Hepatocyte (in vitro differentiated cells): Measurements from ENCODE around the gene MYL7. TPM values are rescaled to one million over a fixed set of nuclear protein-coding genes. Genes with fewer than 3 reads are reported as not detected.

ENCODE experiments used
- DNase-seq: peaks from one replicate; pipeline ENCODE4 v3.0.0-alpha.2; 2016; ENCODE audit warnings: low spot score
- H2AFZ ChIP-seq: fragments of 200-600 bp; sonication (generic); 2 replicates; pipeline ENCODE4 v1.6.0; 2016; ENCODE audit warnings: antibody characterized with exemption, mild to moderate bottlenecking
- H3K27ac ChIP-seq: fragments of 200-600 bp; sonication (generic); 2 replicates; pipeline ENCODE4 v1.5.1; 2016; ENCODE audit warnings: mild to moderate bottlenecking
- H3K27me3 ChIP-seq: fragments of 200-600 bp; sonication (generic); 2 replicates; pipeline ENCODE4 v1.6.1; 2016
- H3K36me3 ChIP-seq: fragments of 200-600 bp; sonication (generic); replicated peaks from 2 replicates; pipeline ENCODE4 v1.5.1; 2016; ENCODE audit warnings: low read depth; ENCODE audit not compliant: insufficient read depth
- H3K4me1 ChIP-seq: fragments of 200-600 bp; sonication (generic); 2 replicates; pipeline ENCODE4 v1.5.1; 2016; ENCODE audit warnings: mild to moderate bottlenecking, moderate library complexity; ENCODE audit not compliant: insufficient read depth
- H3K4me2 ChIP-seq: fragments of 200-600 bp; sonication (generic); 2 replicates; pipeline ENCODE4 v1.6.0; 2016
- H3K4me3 ChIP-seq: fragments of 200-600 bp; sonication (generic); 2 replicates; pipeline ENCODE4 v1.5.1; 2016; ENCODE audit warnings: mild to moderate bottlenecking
- H3K79me2 ChIP-seq: fragments of 200-600 bp; sonication (generic); 2 replicates; pipeline ENCODE4 v1.6.0; 2017; ENCODE audit warnings: mild to moderate bottlenecking
- H3K9me2 ChIP-seq: fragments of 200-600 bp; sonication (generic); replicated peaks from 2 replicates; pipeline ENCODE4 v1.6.0; 2017; ENCODE audit warnings: mild to moderate bottlenecking; ENCODE audit not compliant: insufficient read depth
- H3K9me3 ChIP-seq: fragments of 200-600 bp; sonication (generic); 2 replicates; pipeline ENCODE4 v1.5.1; 2016; ENCODE audit warnings: low read depth, mild to moderate bottlenecking
- H4K20me1 ChIP-seq: fragments of 200-600 bp; sonication (generic); 2 replicates; pipeline ENCODE4 v1.6.0; 2016; ENCODE audit warnings: mild to moderate bottlenecking; ENCODE audit not compliant: insufficient read depth, poor library complexity, severe bottlenecking
- EZH2 ChIP-seq: fragments of 200-600 bp; sonication (generic); IDR thresholded peaks from 2 replicates; pipeline ENCODE4 v1.6.1; 2016; ENCODE audit warnings: antibody characterized with exemption, mild to moderate bottlenecking, borderline replicate concordance
- EZH2phosphoT487 ChIP-seq: fragments of 200-600 bp; sonication (generic); IDR thresholded peaks from one replicate; pipeline ENCODE4 v1.6.1; 2018; ENCODE audit warnings: antibody characterized with exemption, mild to moderate bottlenecking, low read depth, moderate library complexity; ENCODE audit not compliant: unreplicated experiment, severe bottlenecking
- WGBS: methylation state at CpG from one replicate; pipeline ENCODE4 v1.1.6; 2016; ENCODE audit warnings: low lambda C conversion rate; ENCODE audit errors: missing lambda C conversion rate; 5-methylcytosine and 5-hydroxymethylcytosine counted together
- polyA plus RNA-seq: library from polyadenylated mRNA; unstranded; fragments of >200 nt; fragmentation: Nextera tagmentation; extraction: Ambion mirVana; gene quantifications from 2 replicates; pipeline ENCODE4 v1.2.1, GENCODE V29; 2016
- total RNA-seq: library from RNA; depleted of rRNA; stranded (reverse); fragments of >200 nt; gene quantifications from 2 replicates; pipeline ENCODE4 v1.2.3, GENCODE V29; 2014
- TF ChIP-seq, protein P1 (sequence below): fragments of 200-600 bp; sonication (generic); IDR thresholded peaks from 2 replicates; pipeline ENCODE4 v1.5.1; 2016; ENCODE audit warnings: antibody characterized with exemption, mild to moderate bottlenecking; ENCODE audit not compliant: poor library complexity

Gene MYL7
- total and polyA plus RNA-seq, 2 experiments from 2014 or later, result 5.2 to 8.9 TPM

DNA sequence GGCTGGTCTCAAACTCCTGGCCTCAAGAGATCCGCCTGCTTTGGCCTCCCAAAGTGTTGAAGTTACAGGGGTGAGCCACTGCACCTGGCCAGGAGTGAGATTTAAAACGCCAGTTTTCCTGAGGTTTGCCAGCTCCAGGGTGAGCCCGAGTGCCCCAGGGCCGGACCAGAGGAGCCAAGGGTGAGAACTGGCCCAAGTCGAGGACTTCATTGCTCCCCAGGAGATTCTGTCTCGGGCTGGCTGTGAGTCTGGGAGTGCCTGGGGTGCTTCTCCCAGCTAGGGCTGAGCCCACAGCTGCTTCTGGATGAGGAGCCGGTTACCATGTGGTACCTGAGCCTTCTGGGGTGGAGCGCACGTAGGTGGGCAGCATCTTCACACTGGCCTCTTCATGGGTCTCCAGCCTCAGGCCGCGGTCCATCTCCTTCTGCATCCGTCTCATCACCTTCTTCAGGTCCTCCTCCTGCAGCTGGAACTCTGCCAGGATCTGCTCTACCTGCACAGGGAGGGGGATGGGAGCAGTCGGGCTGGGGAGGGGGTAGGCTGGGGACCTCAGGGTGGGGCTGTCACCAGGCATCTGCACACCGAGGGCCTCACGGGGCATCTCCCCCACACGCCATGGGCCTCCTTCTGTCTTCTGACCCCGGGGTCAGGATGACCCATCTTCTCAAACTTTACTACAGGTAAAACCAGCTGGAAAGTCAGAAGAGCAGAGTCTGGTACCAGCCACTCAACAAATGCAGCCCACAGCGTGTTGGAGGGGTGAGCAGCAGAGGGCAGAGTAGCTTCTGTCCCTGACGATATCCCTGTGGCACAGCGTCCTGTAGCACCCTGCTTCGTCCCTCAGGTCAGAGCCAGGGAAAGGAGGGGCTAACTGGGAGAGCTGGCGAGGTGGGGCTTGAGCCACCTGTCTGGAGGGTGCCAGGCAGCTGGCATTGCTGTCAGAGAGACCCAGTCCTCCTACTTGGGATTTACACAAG, 12.1 kb upstream of the MYL7 start:
- 82% methylated on average over 20 of the region's 22 CpGs for WGBS
- no peaks in the 10 kb centered on the region for H3K4me1 ChIP-seq
- no peak overlapping the region for H3K4me3 ChIP-seq
- H4K20me1 ChIP-seq, result no peaks in the 10 kb centered on the region
- TF ChIP-seq, protein P1, sequence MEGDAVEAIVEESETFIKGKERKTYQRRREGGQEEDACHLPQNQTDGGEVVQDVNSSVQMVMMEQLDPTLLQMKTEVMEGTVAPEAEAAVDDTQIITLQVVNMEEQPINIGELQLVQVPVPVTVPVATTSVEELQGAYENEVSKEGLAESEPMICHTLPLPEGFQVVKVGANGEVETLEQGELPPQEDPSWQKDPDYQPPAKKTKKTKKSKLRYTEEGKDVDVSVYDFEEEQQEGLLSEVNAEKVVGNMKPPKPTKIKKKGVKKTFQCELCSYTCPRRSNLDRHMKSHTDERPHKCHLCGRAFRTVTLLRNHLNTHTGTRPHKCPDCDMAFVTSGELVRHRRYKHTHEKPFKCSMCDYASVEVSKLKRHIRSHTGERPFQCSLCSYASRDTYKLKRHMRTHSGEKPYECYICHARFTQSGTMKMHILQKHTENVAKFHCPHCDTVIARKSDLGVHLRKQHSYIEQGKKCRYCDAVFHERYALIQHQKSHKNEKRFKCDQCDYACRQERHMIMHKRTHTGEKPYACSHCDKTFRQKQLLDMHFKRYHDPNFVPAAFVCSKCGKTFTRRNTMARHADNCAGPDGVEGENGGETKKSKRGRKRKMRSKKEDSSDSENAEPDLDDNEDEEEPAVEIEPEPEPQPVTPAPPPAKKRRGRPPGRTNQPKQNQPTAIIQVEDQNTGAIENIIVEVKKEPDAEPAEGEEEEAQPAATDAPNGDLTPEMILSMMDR, result no peak
- TF ChIP-seq EZH2phosphoT487, result no peak
- no peak for TF ChIP-seq EZH2
- H3K4me2 ChIP-seq, result no peak overlapping the region
- no peaks in the 10 kb centered on the region for H3K79me2 ChIP-seq
- no peaks in the 10 kb centered on the region for H3K9me3 ChIP-seq
- no peak for DNase-seq
- no peaks in the 10 kb centered on the region for H3K36me3 ChIP-seq
- no peaks in the 10 kb centered on the region for H3K27me3 ChIP-seq
- no peak overlapping the region for H2AFZ ChIP-seq
- no peaks in the 10 kb centered on the region for H3K9me2 ChIP-seq
- H3K27ac ChIP-seq, result no peak overlapping the region

DNA sequence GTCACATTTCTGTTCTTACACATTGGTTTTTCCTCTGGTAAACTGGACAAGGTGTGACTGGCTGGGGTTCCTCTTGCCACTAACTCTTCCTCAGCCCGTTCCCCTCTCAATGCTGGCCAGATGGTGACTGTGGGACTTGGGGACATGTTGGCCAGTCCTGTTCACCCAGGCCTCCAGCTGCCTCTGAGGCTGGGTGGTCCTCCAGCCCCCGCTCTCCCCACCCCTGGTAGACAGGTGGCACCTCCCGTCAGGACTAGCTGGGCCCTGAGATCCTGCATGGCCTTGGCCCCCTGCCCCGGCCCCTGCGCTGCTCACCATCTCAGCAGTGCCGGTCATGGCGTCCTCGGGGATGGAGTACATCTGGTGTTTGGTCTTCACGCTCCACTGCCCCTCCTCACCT, 10.8 kb upstream of the MYL7 start:
- Histone ChIP-seq H3K79me2 (no peaks in the 10 kb centered on the region), H3K4me1 (peaks cover under 1% of the 10 kb centered on the region), H3K36me3 (no peaks in the 10 kb centered on the region), H3K4me2 (no peak overlapping the region), H2AFZ (no peak overlapping the region), H3K27me3 (peaks cover 2% of the 10 kb centered on the region), H3K9me2 (no peaks in the 10 kb centered on the region), H4K20me1 (no peaks in the 10 kb centered on the region), H3K9me3 (no peaks in the 10 kb centered on the region), H3K27ac (no peak overlapping the region), H3K4me3 (no peak overlapping the region)
- DNase-seq, result no peak
- 93% methylated on average over 9 of the region's 9 CpGs for WGBS
- TF ChIP-seq, protein P1, result no peak
- TF ChIP-seq EZH2, result no peak
- TF ChIP-seq EZH2phosphoT487, result no peak

DNA sequence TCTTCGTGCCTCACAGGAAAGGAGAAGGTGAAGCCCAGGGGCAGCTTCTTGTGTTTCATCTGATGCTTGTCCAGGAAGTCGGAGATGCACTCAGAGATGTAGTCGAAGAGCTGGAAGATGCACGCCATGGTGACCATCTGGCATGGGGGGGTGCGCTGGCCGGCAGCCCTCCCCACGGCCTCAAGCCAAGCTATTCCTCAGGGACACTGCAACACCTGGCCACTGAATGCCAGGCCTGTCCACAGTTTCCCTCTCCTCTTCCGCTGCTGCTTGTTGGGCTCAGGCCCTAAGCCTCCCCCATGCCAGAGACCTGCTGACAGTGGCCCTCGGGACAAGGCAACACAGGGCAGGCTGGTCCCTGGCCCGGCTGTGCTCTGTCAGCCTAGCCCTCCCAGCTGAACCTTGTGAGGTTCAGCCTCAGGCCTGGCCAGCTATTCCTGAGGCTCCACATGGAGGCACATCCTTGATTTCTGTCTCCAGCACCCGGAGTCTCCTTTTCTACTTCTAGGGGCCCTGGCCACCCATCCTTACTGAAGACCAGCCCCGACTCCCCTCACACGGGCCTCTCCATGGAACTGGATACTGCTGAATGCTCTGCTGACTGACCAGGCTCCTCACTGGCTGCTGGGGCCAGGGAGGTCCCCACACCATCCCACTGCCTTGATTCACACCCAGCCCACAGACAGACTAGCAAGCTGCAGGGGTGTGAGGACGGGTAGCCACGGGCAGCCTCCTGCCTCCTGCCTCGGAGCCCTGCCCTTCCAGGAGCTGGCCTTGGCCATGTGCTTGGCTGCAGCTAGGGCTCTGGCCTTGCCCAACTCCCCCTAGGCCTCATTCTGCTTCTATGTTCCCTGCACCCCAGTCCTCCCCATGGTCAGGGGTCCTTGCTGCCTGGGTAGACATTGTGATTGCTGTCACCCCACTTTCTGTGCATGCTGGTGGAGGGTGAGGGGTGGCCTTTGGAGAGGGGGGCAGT, 10.1 kb upstream of the MYL7 start:
- H4K20me1 ChIP-seq, result no peaks in the 10 kb centered on the region
- H3K9me3 ChIP-seq, result no peaks in the 10 kb centered on the region
- H3K79me2 ChIP-seq, result no peaks in the 10 kb centered on the region
- peak overlapping the region; percentile 48 for H3K27ac ChIP-seq
- 93% methylated on average over 16 of the region's 16 CpGs for WGBS
- H3K27me3 ChIP-seq, result peaks cover 9% of the 10 kb centered on the region
- H3K36me3 ChIP-seq, result no peaks in the 10 kb centered on the region
- TF ChIP-seq, protein P1, result no peak
- TF ChIP-seq EZH2phosphoT487, result no peak
- no peaks in the 10 kb centered on the region for H3K9me2 ChIP-seq
- H3K4me1 ChIP-seq, result peaks cover 7% of the 10 kb centered on the region
- no peak overlapping the region for H3K4me3 ChIP-seq
- no peak for DNase-seq
- no peak overlapping the region for H3K4me2 ChIP-seq
- no peak overlapping the region for H2AFZ ChIP-seq
